Endothelial cell of umbilical vein (primary cell): ENCODE results near the gene LRRC74B. TPM values are rescaled to one million over a fixed set of nuclear protein-coding genes. Genes with fewer than 3 reads are reported as not detected.
"Not testable (repeated sequence)": the region's sequence is repeated elsewhere in the genome, so short reads cannot be mapped to it uniquely, and the experiment has no call there.

Source experiments
- BruUV-seq: library from RNA; stranded (reverse); fragments of 400-500 nt; replicated peaks from 2 replicates; lab custom pipeline; 2021; lab: Mats Ljungman, UMichigan
- CTCF ChIA-PET: fragments of 300-600, 350-600 bp; sonication (Branson Sonifier 250); formaldehyde crosslinking; loops from one replicate; lab custom pipeline; 2021; ENCODE audit warnings: antibody characterized with exemption, inconsistent platforms; lab: Charles Lee
- POLR2A ChIA-PET: fragments of 300-600, 350-600 bp; sonication (Branson Sonifier 250); formaldehyde crosslinking; loops from one replicate; lab custom pipeline; 2021; ENCODE audit warnings: antibody characterized with exemption, inconsistent platforms; lab: Charles Lee
- DNase-seq: peaks from one replicate; pipeline ENCODE4 v3.0.0-alpha.2; 2011; ENCODE audit warnings: low read depth, low spot score
- FAIRE-seq: peaks from 2 replicates; lab custom pipeline; 2011; peaks lifted over from hg19 to GRCh38; lab: Jason Lieb, UNC
- H2AFZ ChIP-seq: 2 replicates; pipeline ENCODE4 v1.6.0; 2012; ENCODE audit warnings: low read depth, low read length, control low read depth, inconsistent platforms
- H3K27ac ChIP-seq: 2 replicates; pipeline ENCODE4 v1.5.1; 2011; ENCODE audit warnings: low read depth, mild to moderate bottlenecking, control low read depth, low read length, moderate library complexity; ENCODE audit not compliant: insufficient read depth
- H3K27me3 ChIP-seq, 2 experiments: 2 replicates each; pipeline versions ENCODE4 v1.6.0 to v1.6.1; 2011; ENCODE audit warnings: low read length in 2 of 2, mixed read lengths in 1 of 2; ENCODE audit not compliant: control insufficient read depth in 2 of 2, insufficient read depth in 2 of 2
- H3K36me3 ChIP-seq, 2 experiments: 2 replicates in 1 of 2; 3 replicates in 1 of 2; pipeline ENCODE4 v1.5.1; 2011; ENCODE audit warnings: low read length in 2 of 2, mild to moderate bottlenecking in 1 of 2, moderate library complexity in 1 of 2; ENCODE audit not compliant: control insufficient read depth in 2 of 2, insufficient read depth in 2 of 2; ENCODE audit errors: extremely low read depth in 1 of 2
- H3K4me1 ChIP-seq: 3 replicates; pipeline ENCODE4 v1.5.1; 2011; ENCODE audit warnings: mild to moderate bottlenecking, low read length; ENCODE audit not compliant: control insufficient read depth, insufficient read depth; ENCODE audit errors: extremely low read depth
- H3K4me2 ChIP-seq: 2 replicates; pipeline ENCODE4 v1.6.1; 2011; ENCODE audit warnings: low read length, control low read depth, mixed read lengths; ENCODE audit not compliant: insufficient read depth
- H3K4me3 ChIP-seq, 3 experiments: fragments of 200-600 bp in 1 of 3; sonication (generic), shearing (Covaris generic) in 1 of 3; replicated peaks in 1 of 3; 2 replicates each; pipeline ENCODE4 v1.5.1; 2011 to 2016; ENCODE audit warnings: control low read depth in 3 of 3, low read length in 3 of 3, mild to moderate bottlenecking in 2 of 3, inconsistent platforms in 1 of 3, low read depth in 1 of 3, moderate library complexity in 1 of 3; ENCODE audit not compliant: insufficient read depth in 1 of 3
- H3K79me2 ChIP-seq: 2 replicates; pipeline ENCODE4 v1.6.0; 2012; ENCODE audit warnings: low read length, inconsistent platforms; ENCODE audit not compliant: control insufficient read depth, insufficient read depth
- H3K9ac ChIP-seq: replicated peaks from 2 replicates; pipeline ENCODE3; 2011; ENCODE audit warnings: low read length, control low read depth; ENCODE audit not compliant: insufficient read depth; ENCODE audit errors: extremely low read depth
- H3K9me1 ChIP-seq: replicated peaks from 3 replicates; pipeline ENCODE4 v1.6.0; 2011; ENCODE audit warnings: mild to moderate bottlenecking, low read length; ENCODE audit not compliant: control insufficient read depth, insufficient read depth; ENCODE audit errors: extremely low read depth
- H3K9me3 ChIP-seq: replicated peaks from 2 replicates; pipeline ENCODE4 v1.5.1; 2012; ENCODE audit warnings: low read length, inconsistent platforms; ENCODE audit not compliant: control insufficient read depth, insufficient read depth
- H4K20me1 ChIP-seq: replicated peaks from 2 replicates; pipeline ENCODE3; 2011; ENCODE audit warnings: mild to moderate bottlenecking, low read length; ENCODE audit not compliant: control insufficient read depth, insufficient read depth; ENCODE audit errors: extremely low read depth
- GATA2 ChIP-seq: IDR thresholded peaks from 2 replicates; pipeline ENCODE4 v1.7.0; 2011; ENCODE audit warnings: low read depth, mild to moderate bottlenecking, moderate library complexity, mixed read lengths, low read length; ENCODE audit not compliant: insufficient read length, insufficient read depth
- JUN ChIP-seq: IDR thresholded peaks from 2 replicates; pipeline ENCODE4 v1.6.1; 2011; ENCODE audit warnings: borderline replicate concordance, low read depth; ENCODE audit not compliant: insufficient read length, insufficient read depth
- POLR2AphosphoS5 ChIP-seq: IDR thresholded peaks from 2 replicates; pipeline ENCODE4 v1.6.1; 2012; ENCODE audit warnings: low read depth, mild to moderate bottlenecking, control low read depth, low read length, moderate library complexity; ENCODE audit not compliant: insufficient read depth
- dilution Hi-C: fragments of 300-500 bp; cut with MboI; formaldehyde crosslinking; loops from one replicate; pipeline ENCODE4 v1.15.0; 2019; ENCODE audit warnings: low sequenced_read_pairs; ENCODE audit not compliant: extremely low pct_ligation_motif_present
- intact Hi-C: fragments of 100-400 bp; cut with micrococcal nuclease; formaldehyde crosslinking; loops from one replicate; pipeline ENCODE4 v1.10.0; 2022
- polyA plus RNA-seq, 4 experiments: library from polyadenylated mRNA; depleted of rRNA in 3 of 4; stranded (reverse) in 3 of 4; unstranded in 1 of 4; fragments of >200 nt; gene quantifications; 2 replicates each; pipeline versions ENCODE4 v1.2.1 to v1.2.3, GENCODE V29; 2011 to 2012; ENCODE audit warnings: missing spikeins in 1 of 4
- total RNA-seq: library from RNA; stranded (reverse); gene quantifications from 2 replicates; pipeline ENCODE4 v1.2.3, GENCODE V29; 2021

The LRRC74B gene
- total and polyA plus RNA-seq, 2 donors (not counting 3 experiments of a cell fraction or from before 2014, with no cell fraction given): not detected

DNA sequence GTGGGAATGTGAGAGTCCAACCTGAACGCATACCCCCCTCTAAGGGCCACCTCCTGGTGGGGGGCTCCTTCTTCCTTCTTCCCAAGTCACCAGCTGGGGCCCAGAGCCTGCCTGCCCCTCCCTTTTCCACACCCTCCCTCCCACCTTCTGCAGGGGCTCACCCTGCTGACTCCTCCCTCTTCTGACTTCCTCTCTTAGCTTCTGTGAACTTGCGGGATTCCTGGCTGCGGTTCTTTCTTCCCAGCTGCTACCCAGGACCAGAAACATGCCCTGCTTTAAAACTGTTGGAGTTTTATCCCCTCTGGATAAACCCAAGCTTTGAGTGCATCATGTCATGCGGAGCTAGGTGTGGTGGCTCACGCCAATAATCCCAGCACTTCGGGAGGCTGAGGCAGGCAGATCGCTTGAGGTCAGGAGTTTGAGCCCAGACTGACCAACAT lies 10.2 kb downstream of the LRRC74B start:
- POLR2A ChIA-PET: no interaction called here
- Histone ChIP-seq H3K36me3 (no peaks in the 10 kb centered on the region), H3K9me3 (no peaks in the 10 kb centered on the region), H3K27me3 (peaks cover 3 to 7% of the 10 kb centered on the region in 2 experiments), H3K27ac (no peak overlapping the region), H3K4me1 (no peaks in the 10 kb centered on the region), H4K20me1 (no peaks in the 10 kb centered on the region), H3K9ac (no peak overlapping the region), H3K79me2 (no peaks in the 10 kb centered on the region), H3K4me2 (no peak overlapping the region), H2AFZ (no peak overlapping the region), H3K4me3 (no peak overlapping the region), H3K9me1 (no peaks in the 10 kb centered on the region)
- CTCF ChIA-PET: interaction anchor here (0.9 to 1.1 kb wide), 2 partner anchors 35 to 170 kb away, joined by 3 read pairs; no protein-coding TSS in a partner anchor
- BruUV-seq: no TSS peak
- intact Hi-C loops: no loop called here
- FAIRE-seq: no peak
- dilution Hi-C loops: no loop called here
- TF ChIP-seq JUN: no peak
- no peak for TF ChIP-seq POLR2AphosphoS5
- no peak for TF ChIP-seq GATA2
- no peak for DNase-seq

- H3K4me3 ChIP-seq, H3K27me3 ChIP-seq, DNase-seq, H4K20me1 ChIP-seq, H3K9me1 ChIP-seq, H3K9me3 ChIP-seq, H3K9ac ChIP-seq, H3K79me2 ChIP-seq, CTCF ChIA-PET, H3K4me1 ChIP-seq, intact Hi-C loops, FAIRE-seq, POLR2A ChIA-PET, H3K27ac ChIP-seq, H2AFZ ChIP-seq, H3K36me3 ChIP-seq, H3K4me2 ChIP-seq, dilution Hi-C loops, BruUV-seq: not testable (repeated sequence)
Observed at GRCh38 chr22:21060363-21060762, 14.6 kb downstream of the LRRC74B start.

GRCh38 chr22:21061660-21062321 lies 16.0 kb downstream of the LRRC74B start:
- H3K27me3 ChIP-seq, H3K4me3 ChIP-seq, H3K4me1 ChIP-seq, dilution Hi-C loops, FAIRE-seq, H2AFZ ChIP-seq, POLR2A ChIA-PET, H3K79me2 ChIP-seq, H3K9me1 ChIP-seq, H3K9me3 ChIP-seq, H3K27ac ChIP-seq, H4K20me1 ChIP-seq, DNase-seq, H3K4me2 ChIP-seq, BruUV-seq, H3K9ac ChIP-seq, intact Hi-C loops, H3K36me3 ChIP-seq: not testable (repeated sequence)
- CTCF ChIA-PET: interaction anchor here (0.7 kb wide), 1 partner anchor 20 kb away, joined by 4 read pairs; no protein-coding TSS in a partner anchor
